ENCODE data around the gene LTK. TPM values are rescaled to one million over a fixed set of nuclear protein-coding genes. Genes with fewer than 3 reads are reported as not detected.
A peak's percentile ranks its signal among the peaks of the same experiment; 100 is the strongest.

LTK gene
- total RNA-seq, 1 experiment from 2014 or later = not detected

- DNase-seq (ENCODE audit: low spot score) = no peak
- in situ Hi-C loops (cut with HindIII; ENCODE audit: low sequenced_read_pairs) = no loop called here
Observed at GRCh38 chr15:41501931-41502794, 11.5 kb downstream of the LTK start.

- in situ Hi-C loops (cut with HindIII; ENCODE audit: low sequenced_read_pairs) = no loop called here
- no peak for DNase-seq (ENCODE audit: low spot score)
Observed at GRCh38 chr15:41501191-41501917, 12.3 kb downstream of the LTK start.

- no peak for DNase-seq (ENCODE audit: low spot score)
- in situ Hi-C loops (cut with HindIII; ENCODE audit: low sequenced_read_pairs) = no loop called here
Observed at GRCh38 chr15:41499109-41499851, 14.3 kb downstream of the LTK start.

- no peak for DNase-seq (ENCODE audit: low spot score)
- in situ Hi-C loops (cut with HindIII; ENCODE audit: low sequenced_read_pairs) = no loop called here
Observed at GRCh38 chr15:41498657-41499056, 15.0 kb downstream of the LTK start.

GRCh38 chr15:41495736-41496599 lies 17.7 kb downstream of the LTK start:
- no peak for DNase-seq (ENCODE audit: low spot score)

GRCh38 chr15:41494922-41495735 lies 18.5 kb downstream of the LTK start:
- in situ Hi-C loops (cut with HindIII; ENCODE audit: low sequenced_read_pairs) = no loop called here
- DNase-seq (ENCODE audit: low spot score) = no peak

More at GRCh38 chr15:41495736-41496599, 17.7 kb downstream of the LTK start:
- in situ Hi-C loops (cut with HindIII; ENCODE audit: low sequenced_read_pairs) = no loop called here

GRCh38 chr15:41494190-41494921 lies 19.3 kb downstream of the LTK start:
- in situ Hi-C loops (cut with HindIII; ENCODE audit: low sequenced_read_pairs) = no loop called here
- DNase-seq (ENCODE audit: low spot score) = no peak

- in situ Hi-C loops (cut with HindIII; ENCODE audit: low sequenced_read_pairs) = no loop called here
- DNase-seq (ENCODE audit: low spot score) = no peak
Observed at GRCh38 chr15:41493902-41494189, 19.8 kb downstream of the LTK start.

- DNase-seq (ENCODE audit: low spot score) = peak; percentile 50
- in situ Hi-C loops (cut with HindIII; ENCODE audit: low sequenced_read_pairs) = no loop called here
Observed at GRCh38 chr15:41493205-41493901, 20.3 kb downstream of the LTK start, which contains the start of gene ITPKA. TSS of gene ITPKA (plus strand) at chr15:41493874. CDS start at chr15:41493928, 54 bp downstream.

GRCh38 chr15:41492597-41493204 lies 20.9 kb downstream of the LTK start:
- in situ Hi-C loops (cut with HindIII; ENCODE audit: low sequenced_read_pairs) = no loop called here
- no peak for DNase-seq (ENCODE audit: low spot score)

- in situ Hi-C loops (cut with HindIII; ENCODE audit: low sequenced_read_pairs) = no loop called here
Observed at GRCh38 chr15:41491889-41492288, 21.7 kb downstream of the LTK start.

GRCh38 chr15:41490355-41490754 lies 23.3 kb downstream of the LTK start:
- no peak for DNase-seq (ENCODE audit: low spot score)

More at GRCh38 chr15:41491889-41492288, 21.7 kb downstream of the LTK start:
- no peak for DNase-seq (ENCODE audit: low spot score)

GRCh38 chr15:41489641-41490040 lies 24.0 kb downstream of the LTK start:
- no peak for DNase-seq (ENCODE audit: low spot score)
- in situ Hi-C loops (cut with HindIII; ENCODE audit: low sequenced_read_pairs) = no loop called here

More at GRCh38 chr15:41490355-41490754, 23.3 kb downstream of the LTK start:
- in situ Hi-C loops (cut with HindIII; ENCODE audit: low sequenced_read_pairs) = no loop called here

- no peak for DNase-seq (ENCODE audit: low spot score)
- in situ Hi-C loops (cut with HindIII; ENCODE audit: low sequenced_read_pairs) = no loop called here
Observed at GRCh38 chr15:41487802-41488201, 25.8 kb downstream of the LTK start.

- DNase-seq (ENCODE audit: low spot score) = no peak
- in situ Hi-C loops (cut with HindIII; ENCODE audit: low sequenced_read_pairs) = no loop called here
Observed at GRCh38 chr15:41487381-41487780, 26.2 kb downstream of the LTK start.

- in situ Hi-C loops (cut with HindIII; ENCODE audit: low sequenced_read_pairs) = no loop called here
- no peak for DNase-seq (ENCODE audit: low spot score)
Observed at GRCh38 chr15:41486286-41486685, 27.3 kb downstream of the LTK start.

Measured in G401 (cell line).